ENCODE measurements around the gene CDCA8.

DNA sequence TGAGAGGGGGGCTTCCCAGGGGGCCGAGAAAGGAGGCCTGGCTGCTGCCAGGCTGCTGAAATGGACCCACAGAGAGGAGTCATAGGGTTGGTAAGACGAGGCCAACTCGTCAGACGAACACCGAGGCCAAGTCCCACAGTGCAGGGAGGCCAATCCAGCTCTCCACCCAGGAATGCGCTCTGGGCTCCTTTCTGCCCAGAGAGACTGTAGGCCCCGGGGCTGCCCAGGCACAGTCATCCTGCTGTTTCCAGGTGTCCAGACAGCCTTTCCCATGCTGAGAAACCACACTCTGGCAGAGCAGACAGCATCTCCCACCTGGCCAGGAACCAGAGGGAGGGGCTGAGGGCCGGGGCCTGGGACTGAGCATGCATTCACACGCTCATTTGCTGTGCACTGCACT, 30.9 kb upstream of the CDCA8 start:
- TF ChIP-seq CTCF (IDR thresholded peaks at IDR 0.05; ENCODE audit: insufficient read depth, low read depth, low read length) = no peak
- no peak for TF ChIP-seq EZH2 (IDR thresholded peaks at IDR 0.05; ENCODE audit: insufficient read depth, low read length)

All from astrocyte (in vitro differentiated cells and primary cell).